Measurements from ENCODE around the gene TRAPPC2L. TPM values are rescaled to one million over a fixed set of nuclear protein-coding genes. Genes with fewer than 3 reads are reported as not detected.

TRAPPC2L gene
- total and polyA plus RNA-seq, 4 donors = 27.8 to 54.1 (median 42.5) TPM

- H3K27ac ChIP-seq (ENCODE audit: low read depth in 1 of 2, low read length in 2 of 2) = no peak overlapping the region
- intact Hi-C loops (cut with DNase I) = no loop called here
- no peak overlapping the region for H3K4me3 ChIP-seq (ENCODE audit: low read length in 2 of 2)
- no peaks in the 10 kb centered on the region for H3K27me3 ChIP-seq (ENCODE audit: control insufficient read depth in 1 of 2, insufficient read depth in 2 of 2, low read length in 1 of 2)
- 80 to 86% methylated on average over 14 of the region's 14 CpGs for WGBS, 2 donors
- H3K9me3 ChIP-seq (ENCODE audit: control insufficient read depth, low read length) = no peaks in the 10 kb centered on the region
- DNase-seq (no peak), ATAC-seq (ENCODE audit: low FRiP score) (no peak)
- no peaks in the 10 kb centered on the region for H3K36me3 ChIP-seq (ENCODE audit: control insufficient read depth in 1 of 2, insufficient read depth in 2 of 2, low read length in 1 of 2)
- no peaks in the 10 kb centered on the region for H3K4me1 ChIP-seq (ENCODE audit: control insufficient read depth in 1 of 2, insufficient read depth in 2 of 2, low read length in 2 of 2)
Measured at GRCh38 chr16:88903267-88903666, 46.3 kb downstream of the TRAPPC2L start.

DNA sequence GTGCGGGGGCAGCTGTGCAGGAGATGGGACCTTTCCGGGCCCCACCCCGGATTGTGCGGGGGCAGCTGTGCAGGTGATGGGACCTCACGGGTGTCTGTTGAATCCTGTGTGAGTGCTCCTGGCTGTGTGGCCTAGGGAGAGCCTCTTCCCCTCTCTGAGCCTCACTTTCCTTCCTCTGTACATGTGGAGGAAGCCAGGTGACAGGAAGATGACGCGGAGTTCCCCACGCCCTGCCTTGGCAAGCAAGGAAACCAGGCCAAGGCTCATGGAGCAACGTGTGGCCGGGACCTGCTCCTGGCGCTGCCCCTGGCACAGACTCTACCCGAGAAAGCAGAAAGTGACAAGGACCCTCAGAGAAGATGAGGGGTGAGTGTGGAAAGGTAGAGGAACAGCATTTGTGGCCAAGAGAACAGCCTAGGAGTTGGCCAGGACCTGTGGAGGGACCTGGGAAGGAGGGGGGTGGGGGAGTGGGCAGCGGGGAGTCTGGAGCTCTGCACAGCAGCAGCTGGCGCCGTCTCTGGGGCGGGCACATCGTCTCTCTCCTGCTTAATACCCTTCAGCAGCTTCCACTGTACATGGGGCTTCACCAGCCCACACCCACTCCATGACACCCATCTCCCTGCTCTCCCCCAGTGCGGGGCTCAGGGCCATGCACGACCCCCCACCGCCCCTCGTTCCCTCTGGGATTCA, 47.9 kb downstream of the TRAPPC2L start:
- Histone ChIP-seq H3K27ac (ENCODE audit: low read depth in 1 of 2, low read length in 2 of 2) (no peak overlapping the region), H3K9me3 (ENCODE audit: control insufficient read depth, low read length) (no peaks in the 10 kb centered on the region), H3K4me1 (ENCODE audit: control insufficient read depth in 1 of 2, insufficient read depth in 2 of 2, low read length in 2 of 2) (no peaks in the 10 kb centered on the region), H3K27me3 (ENCODE audit: control insufficient read depth in 1 of 2, insufficient read depth in 2 of 2, low read length in 1 of 2) (no peaks in the 10 kb centered on the region), H3K36me3 (ENCODE audit: control insufficient read depth in 1 of 2, insufficient read depth in 2 of 2, low read length in 1 of 2) (no peaks in the 10 kb centered on the region), H3K4me3 (ENCODE audit: low read length in 2 of 2) (no peak overlapping the region)
- 88% methylated on average over 20 to 21 of the region's 21 CpGs for whole genome bisulfite sequencing, 2 donors
- intact Hi-C loops (cut with DNase I) = no loop called here
- DNase-seq (no peak), ATAC-seq (ENCODE audit: low FRiP score) (no peak)

DNA sequence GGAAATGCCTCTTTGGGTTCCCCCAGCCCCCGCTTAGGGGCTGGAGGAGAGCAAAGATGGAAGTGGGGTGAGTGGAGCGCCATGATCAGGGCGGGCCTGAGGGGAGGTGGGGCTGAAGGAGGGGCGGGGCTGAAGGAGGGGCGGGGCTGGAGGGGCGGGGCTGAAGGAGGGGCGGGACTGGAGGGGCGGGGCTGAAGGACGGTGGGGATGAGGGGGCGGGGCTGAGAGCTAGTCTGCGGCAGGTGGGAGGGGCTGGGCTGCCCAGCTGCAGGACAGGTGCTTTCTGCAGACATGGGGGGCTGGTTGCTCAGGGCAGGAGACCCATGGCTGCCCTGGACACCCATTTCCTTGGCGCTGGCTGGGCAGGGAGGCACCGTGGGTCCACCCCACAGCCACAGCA, 48.6 kb downstream of the TRAPPC2L start:
- intact Hi-C loops (cut with DNase I) = no loop called here
- Histone ChIP-seq H3K27me3 (ENCODE audit: control insufficient read depth in 1 of 2, insufficient read depth in 2 of 2, low read length in 1 of 2) (no peaks in the 10 kb centered on the region), H3K27ac (ENCODE audit: low read depth in 1 of 2, low read length in 2 of 2) (no peak overlapping the region), H3K9me3 (ENCODE audit: control insufficient read depth, low read length) (no peaks in the 10 kb centered on the region), H3K4me3 (ENCODE audit: low read length in 2 of 2) (no peak overlapping the region), H3K36me3 (ENCODE audit: control insufficient read depth in 1 of 2, insufficient read depth in 2 of 2, low read length in 1 of 2) (no peaks in the 10 kb centered on the region), H3K4me1 (ENCODE audit: control insufficient read depth in 1 of 2, insufficient read depth in 2 of 2, low read length in 2 of 2) (no peaks in the 10 kb centered on the region)
- ATAC-seq (ENCODE audit: low FRiP score) (no peak), DNase-seq (no peak)
- 50 to 83% methylated on average over 6 to 13 of the region's 13 CpGs for WGBS, 2 donors

GRCh38 chr16:88906020-88906419, 49.1 kb downstream of the TRAPPC2L start:
- intact Hi-C loops (cut with DNase I) = no loop called here
- Histone ChIP-seq H3K4me1 (ENCODE audit: control insufficient read depth in 1 of 2, insufficient read depth in 2 of 2, low read length in 2 of 2) (no peaks in the 10 kb centered on the region), H3K36me3 (ENCODE audit: control insufficient read depth in 1 of 2, insufficient read depth in 2 of 2, low read length in 1 of 2) (no peaks in the 10 kb centered on the region), H3K9me3 (ENCODE audit: control insufficient read depth, low read length) (no peaks in the 10 kb centered on the region), H3K27ac (ENCODE audit: low read depth in 1 of 2, low read length in 2 of 2) (no peak overlapping the region), H3K27me3 (ENCODE audit: control insufficient read depth in 1 of 2, insufficient read depth in 2 of 2, low read length in 1 of 2) (no peaks in the 10 kb centered on the region), H3K4me3 (ENCODE audit: low read length in 2 of 2) (no peak overlapping the region)
- 92 to 94% methylated on average over 16 of the region's 16 CpGs for WGBS, 2 donors
- DNase-seq (no peak), ATAC-seq (ENCODE audit: low FRiP score) (no peak)

DNA sequence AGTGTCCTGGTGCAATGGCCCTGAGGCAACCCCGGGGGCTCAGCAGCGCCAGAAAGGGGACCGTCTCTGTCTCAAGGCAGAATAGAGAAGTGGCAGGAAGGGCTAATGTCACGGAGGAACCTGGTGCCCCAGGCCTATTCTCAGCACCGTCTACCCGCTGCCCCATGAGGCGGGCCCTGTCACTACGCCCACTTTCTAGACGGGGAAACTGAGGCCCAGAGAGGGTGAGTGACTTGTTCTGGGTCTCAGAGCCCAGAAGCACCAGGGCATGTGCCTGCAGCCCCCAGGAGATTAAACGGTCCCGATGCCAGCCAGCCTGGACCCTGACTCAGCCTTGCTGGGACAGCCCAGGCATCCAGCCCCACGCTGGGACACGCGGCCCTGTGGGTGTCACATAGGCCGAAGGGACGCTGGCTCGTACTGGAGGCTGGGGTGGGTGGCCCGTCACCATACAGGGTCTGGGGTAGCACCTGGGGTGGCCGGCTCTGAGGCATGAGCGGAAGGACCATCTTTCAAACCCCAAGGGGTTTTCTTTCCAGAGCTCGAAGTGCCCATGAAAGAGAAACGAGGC, 49.7 kb downstream of the TRAPPC2L start:
- no peaks in the 10 kb centered on the region for H3K4me1 ChIP-seq (ENCODE audit: control insufficient read depth in 1 of 2, insufficient read depth in 2 of 2, low read length in 2 of 2)
- no peaks in the 10 kb centered on the region for H3K36me3 ChIP-seq (ENCODE audit: control insufficient read depth in 1 of 2, insufficient read depth in 2 of 2, low read length in 1 of 2)
- no peaks in the 10 kb centered on the region for H3K9me3 ChIP-seq (ENCODE audit: control insufficient read depth, low read length)
- DNase-seq = no peak
- 88 to 93% methylated on average over 22 of the region's 22 CpGs for WGBS, 2 donors
- intact Hi-C loops (cut with DNase I) = no loop called here
- no peaks in the 10 kb centered on the region for H3K27me3 ChIP-seq (ENCODE audit: control insufficient read depth in 1 of 2, insufficient read depth in 2 of 2, low read length in 1 of 2)
- no peak overlapping the region for H3K4me3 ChIP-seq (ENCODE audit: low read length in 2 of 2)
- H3K27ac ChIP-seq (ENCODE audit: low read depth in 1 of 2, low read length in 2 of 2) = no peak overlapping the region
- no peak for ATAC-seq (ENCODE audit: low FRiP score)

GRCh38 chr16:88907768-88908167, 50.8 kb downstream of the TRAPPC2L start:
- Histone ChIP-seq H3K4me3 (ENCODE audit: low read length in 2 of 2) (no peak overlapping the region), H3K4me1 (ENCODE audit: control insufficient read depth in 1 of 2, insufficient read depth in 2 of 2, low read length in 2 of 2) (no peaks in the 10 kb centered on the region), H3K27ac (ENCODE audit: low read depth in 1 of 2, low read length in 2 of 2) (no peak overlapping the region), H3K9me3 (ENCODE audit: control insufficient read depth, low read length) (no peaks in the 10 kb centered on the region), H3K27me3 (ENCODE audit: control insufficient read depth in 1 of 2, insufficient read depth in 2 of 2, low read length in 1 of 2) (no peaks in the 10 kb centered on the region), H3K36me3 (ENCODE audit: control insufficient read depth in 1 of 2, insufficient read depth in 2 of 2, low read length in 1 of 2) (no peaks in the 10 kb centered on the region)
- DNase-seq (no peak), ATAC-seq (ENCODE audit: low FRiP score) (no peak)
- intact Hi-C loops (cut with DNase I) = no loop called here
- WGBS, 2 donors = 80 to 83% methylated on average over 4 of the region's 4 CpGs

DNA sequence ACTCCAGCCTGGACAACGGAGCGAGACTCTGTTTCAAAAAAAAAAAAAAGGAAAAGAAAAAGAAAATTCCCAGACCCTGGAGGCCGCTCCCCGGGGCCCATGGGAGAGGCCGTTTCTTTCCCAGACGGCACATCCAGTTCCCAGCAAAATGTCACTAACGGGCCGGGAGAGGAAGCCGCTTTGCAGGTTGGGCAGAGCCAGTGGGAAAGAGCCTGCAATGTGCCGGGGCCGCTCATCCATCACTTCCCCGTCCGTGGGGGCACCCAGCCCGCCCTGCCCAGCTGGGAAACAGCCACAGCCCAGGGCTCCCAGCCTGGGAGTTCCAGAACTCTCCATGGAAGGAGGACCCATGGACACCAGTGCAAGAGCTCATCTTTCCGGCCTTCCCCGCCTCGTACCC, 51.4 kb downstream of the TRAPPC2L start:
- intact Hi-C loops (cut with DNase I) = no loop called here
- Histone ChIP-seq H3K27ac (ENCODE audit: low read depth in 1 of 2, low read length in 2 of 2) (no peak overlapping the region), H3K27me3 (ENCODE audit: control insufficient read depth in 1 of 2, insufficient read depth in 2 of 2, low read length in 1 of 2) (no peaks in the 10 kb centered on the region), H3K4me3 (ENCODE audit: low read length in 2 of 2) (no peak overlapping the region), H3K9me3 (ENCODE audit: control insufficient read depth, low read length) (no peaks in the 10 kb centered on the region), H3K36me3 (ENCODE audit: control insufficient read depth in 1 of 2, insufficient read depth in 2 of 2, low read length in 1 of 2) (no peaks in the 10 kb centered on the region), H3K4me1 (ENCODE audit: control insufficient read depth in 1 of 2, insufficient read depth in 2 of 2, low read length in 2 of 2) (no peaks in the 10 kb centered on the region)
- DNase-seq = no peak
- 77 to 84% methylated on average over 17 of the region's 17 CpGs for WGBS, 2 donors
- no peak for ATAC-seq (ENCODE audit: low FRiP score)

DNA sequence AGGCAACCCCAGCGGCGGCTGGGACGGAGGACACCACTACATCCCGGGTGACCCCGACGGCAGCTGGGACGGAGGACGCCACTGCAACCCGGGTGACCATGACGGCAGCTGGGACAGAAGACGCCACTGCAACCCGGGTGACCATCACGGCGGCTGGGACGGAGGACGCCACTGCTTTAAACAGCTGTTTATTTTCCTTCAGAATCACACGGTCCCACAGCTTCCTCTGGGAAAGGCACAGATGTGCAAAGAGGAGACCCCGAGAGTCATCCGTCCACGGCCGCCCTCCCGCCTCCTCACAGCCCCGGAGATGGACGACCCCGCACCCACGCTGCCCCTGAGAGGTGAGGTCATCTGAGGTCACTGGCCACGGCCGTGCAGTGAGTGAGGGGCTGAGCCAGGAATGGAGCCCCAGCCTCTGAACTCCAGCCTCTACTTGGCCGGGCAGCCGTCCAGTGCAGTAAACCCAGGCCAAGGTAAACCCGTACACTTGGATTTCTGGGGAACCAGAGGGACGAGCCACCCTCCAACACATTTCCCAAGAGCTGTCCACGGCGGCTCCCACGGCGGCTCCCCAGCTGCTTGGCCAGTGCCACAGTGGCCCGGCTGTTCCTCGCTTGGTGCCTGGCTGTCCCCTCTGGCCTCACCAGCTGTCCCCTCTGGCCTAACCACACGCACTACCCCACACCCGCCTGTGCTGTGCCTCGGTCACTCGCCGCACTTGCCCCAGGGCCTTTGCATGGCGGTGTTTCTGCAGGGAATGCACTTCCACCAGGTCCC, 52.7 kb downstream of the TRAPPC2L start:
- Histone ChIP-seq H3K4me1 (ENCODE audit: control insufficient read depth in 1 of 2, insufficient read depth in 2 of 2, low read length in 2 of 2) (no peaks in the 10 kb centered on the region), H3K36me3 (ENCODE audit: control insufficient read depth in 1 of 2, insufficient read depth in 2 of 2, low read length in 1 of 2) (no peaks in the 10 kb centered on the region), H3K9me3 (ENCODE audit: control insufficient read depth, low read length) (no peaks in the 10 kb centered on the region), H3K4me3 (ENCODE audit: low read length in 2 of 2) (no peak overlapping the region), H3K27ac (ENCODE audit: low read depth in 1 of 2, low read length in 2 of 2) (no peak overlapping the region), H3K27me3 (ENCODE audit: control insufficient read depth in 1 of 2, insufficient read depth in 2 of 2, low read length in 1 of 2) (no peaks in the 10 kb centered on the region)
- whole genome bisulfite sequencing, 2 donors = 21 to 32% methylated on average over 38 to 44 of the region's 44 CpGs
- DNase-seq = no peak
- ATAC-seq (ENCODE audit: low FRiP score) = peak; percentile 3
- intact Hi-C loops (cut with DNase I) = no loop called here
